ENCODE results near the gene XYLT2. TPM values are rescaled to one million over a fixed set of nuclear protein-coding genes. Genes with fewer than 3 reads are reported as not detected.

Gene XYLT2
- total RNA-seq, 6 experiments from 2014 or later: 7.0 to 13.8 (median 9.4) TPM

DNA sequence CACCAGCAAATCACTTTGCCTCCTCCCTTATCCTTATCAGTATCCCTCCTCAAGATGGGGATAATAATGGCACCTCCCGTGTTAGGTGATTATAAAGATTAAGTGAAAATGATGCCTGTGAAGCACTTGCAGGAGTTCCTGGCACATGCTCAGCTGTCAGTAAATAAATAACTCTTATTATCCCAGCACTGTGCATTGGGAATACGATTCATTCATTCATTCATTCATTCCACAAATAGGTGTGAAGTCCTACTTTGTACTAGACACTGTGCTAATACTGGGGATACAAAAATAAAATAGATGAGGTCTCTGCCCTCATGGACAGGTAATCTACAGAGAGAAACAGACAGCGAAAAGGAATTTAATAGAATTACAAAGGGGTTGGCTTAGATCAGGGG, 2.0 kb downstream of the XYLT2 start:
- H3K27ac ChIP-seq: no peak overlapping the region
- H3K36me3 ChIP-seq: no peaks in the 10 kb centered on the region
- no peak for DNase-seq
- no peak for TF ChIP-seq POLR2A (IDR thresholded peaks at IDR 0.05)
- TF ChIP-seq, protein P1, sequence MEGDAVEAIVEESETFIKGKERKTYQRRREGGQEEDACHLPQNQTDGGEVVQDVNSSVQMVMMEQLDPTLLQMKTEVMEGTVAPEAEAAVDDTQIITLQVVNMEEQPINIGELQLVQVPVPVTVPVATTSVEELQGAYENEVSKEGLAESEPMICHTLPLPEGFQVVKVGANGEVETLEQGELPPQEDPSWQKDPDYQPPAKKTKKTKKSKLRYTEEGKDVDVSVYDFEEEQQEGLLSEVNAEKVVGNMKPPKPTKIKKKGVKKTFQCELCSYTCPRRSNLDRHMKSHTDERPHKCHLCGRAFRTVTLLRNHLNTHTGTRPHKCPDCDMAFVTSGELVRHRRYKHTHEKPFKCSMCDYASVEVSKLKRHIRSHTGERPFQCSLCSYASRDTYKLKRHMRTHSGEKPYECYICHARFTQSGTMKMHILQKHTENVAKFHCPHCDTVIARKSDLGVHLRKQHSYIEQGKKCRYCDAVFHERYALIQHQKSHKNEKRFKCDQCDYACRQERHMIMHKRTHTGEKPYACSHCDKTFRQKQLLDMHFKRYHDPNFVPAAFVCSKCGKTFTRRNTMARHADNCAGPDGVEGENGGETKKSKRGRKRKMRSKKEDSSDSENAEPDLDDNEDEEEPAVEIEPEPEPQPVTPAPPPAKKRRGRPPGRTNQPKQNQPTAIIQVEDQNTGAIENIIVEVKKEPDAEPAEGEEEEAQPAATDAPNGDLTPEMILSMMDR (IDR thresholded peaks at IDR 0.05): no peak
- intact Hi-C loops (cut with DNase I): no loop called here
- H3K27me3 ChIP-seq: no peaks in the 10 kb centered on the region
- H3K4me3 ChIP-seq: no peak overlapping the region
- peaks cover 0 to 10% (median 3%) of the 10 kb centered on the region in 4 donors for H3K4me1 ChIP-seq
- WGBS (ENCODE audit: insufficient coverage, low coverage, low lambda C conversion rate, missing lambda C conversion rate): 71% methylated on average over 3 of the region's 3 CpGs
- no peaks in the 10 kb centered on the region for H3K9me3 ChIP-seq
- no peak for ATAC-seq

DNA sequence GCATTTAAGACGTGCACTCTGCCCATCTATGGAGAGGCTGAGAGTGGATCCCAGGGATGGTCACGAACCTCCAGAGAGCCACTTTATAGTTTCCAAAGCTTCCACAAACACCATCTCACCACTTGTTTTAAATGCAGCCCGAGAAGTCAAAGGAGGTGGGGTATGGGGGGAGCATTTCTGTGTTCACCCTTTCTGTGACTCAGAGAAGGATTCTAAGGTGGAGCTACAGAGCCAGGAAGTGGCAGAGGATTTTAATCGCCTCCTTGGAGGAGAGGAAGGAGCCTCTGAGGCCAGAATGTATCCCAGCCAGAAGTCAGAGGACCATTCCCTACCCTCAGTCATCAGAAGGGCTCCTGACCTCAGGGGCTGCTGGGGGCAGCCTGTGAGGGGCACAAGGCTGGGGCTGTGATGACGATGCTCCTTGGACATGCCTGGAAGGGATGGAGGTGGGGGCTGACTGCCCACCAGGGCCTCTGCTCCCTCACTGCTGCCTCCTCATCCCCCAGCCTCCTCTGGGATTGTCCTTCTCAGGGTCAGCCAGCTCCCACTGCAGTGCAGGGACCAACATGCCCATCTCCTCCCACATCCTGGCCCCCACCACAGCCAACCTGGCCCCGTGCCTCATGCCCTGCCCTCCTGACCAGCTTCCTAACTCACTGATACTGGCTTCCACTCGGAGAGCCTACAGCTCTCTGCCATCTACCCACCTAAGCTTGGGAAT, 2.8 kb downstream of the XYLT2 start:
- Histone ChIP-seq H3K36me3 (no peaks in the 10 kb centered on the region), H3K9me3 (no peaks in the 10 kb centered on the region), H3K27ac (no peak overlapping the region), H3K4me3 (no peak overlapping the region), H3K4me1 (peaks cover 0 to 10% (median 3%) of the 10 kb centered on the region in 4 donors), H3K27me3 (no peaks in the 10 kb centered on the region)
- DNase-seq: peak in 1 of 3 donors; percentile 44
- TF ChIP-seq POLR2A (IDR thresholded peaks at IDR 0.05): no peak
- TF ChIP-seq, protein P1 (IDR thresholded peaks at IDR 0.05): no peak
- intact Hi-C loops (cut with DNase I): no loop called here
- 74% methylated on average over 5 of the region's 7 CpGs for WGBS (ENCODE audit: insufficient coverage, low coverage, low lambda C conversion rate, missing lambda C conversion rate)
- ATAC-seq: no peak

DNA sequence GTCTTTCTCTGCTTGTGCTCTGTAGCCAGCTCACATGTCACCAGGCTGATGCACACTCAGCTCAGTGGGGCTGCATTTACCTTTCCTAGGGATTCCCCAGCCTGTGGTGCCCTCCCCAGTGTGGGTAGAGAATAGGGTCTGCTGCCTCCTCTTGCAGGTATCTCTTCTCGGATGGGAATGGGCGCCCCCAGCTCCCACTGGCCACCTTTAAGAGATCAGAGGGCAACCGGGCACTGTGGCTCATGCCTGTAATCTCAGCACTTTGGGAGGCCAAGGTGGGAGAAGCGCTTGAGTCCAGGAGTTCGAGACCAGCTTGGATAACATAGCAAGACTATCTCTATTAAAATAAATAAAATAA, 3.3 kb downstream of the XYLT2 start:
- WGBS (ENCODE audit: insufficient coverage, low coverage, low lambda C conversion rate, missing lambda C conversion rate): 90% methylated on average over 4 of the region's 5 CpGs
- no peak for TF ChIP-seq POLR2A (IDR thresholded peaks at IDR 0.05)
- TF ChIP-seq, protein P1 (IDR thresholded peaks at IDR 0.05): no peak
- ATAC-seq: no peak
- intact Hi-C loops (cut with DNase I): no loop called here
- H3K9me3 ChIP-seq: no peaks in the 10 kb centered on the region
- no peak overlapping the region for H3K27ac ChIP-seq
- peaks cover 0 to 10% (median 3%) of the 10 kb centered on the region in 4 donors for H3K4me1 ChIP-seq
- H3K27me3 ChIP-seq: no peaks in the 10 kb centered on the region
- DNase-seq: peak in 1 of 3 donors; percentile 33
- no peaks in the 10 kb centered on the region for H3K36me3 ChIP-seq
- H3K4me3 ChIP-seq: no peak overlapping the region

DNA sequence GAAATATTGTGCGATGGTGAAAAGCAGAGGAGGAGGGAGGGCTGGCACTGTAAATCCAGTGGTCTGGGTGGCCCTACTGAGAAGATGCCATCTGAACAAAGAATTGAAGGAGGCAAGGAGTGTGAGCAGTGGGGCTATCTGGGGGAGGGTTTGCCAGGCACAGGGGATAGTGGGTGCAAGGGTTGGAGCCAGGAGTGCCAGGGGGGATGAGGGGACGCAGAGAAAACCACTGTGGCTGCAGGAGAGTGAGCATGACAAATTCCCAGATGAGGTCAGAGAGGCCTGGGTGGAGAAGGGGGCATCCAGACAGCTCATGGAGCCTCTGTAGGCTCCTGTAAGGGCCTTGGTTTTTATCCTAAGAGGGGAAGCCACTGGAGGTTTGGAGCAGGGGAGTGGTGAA, 4.8 kb downstream of the XYLT2 start:
- H3K4me1 ChIP-seq: peaks cover 0 to 5% (median 0%) of the 10 kb centered on the region in 4 donors
- peak in 1 of 3 donors; percentile 32 for DNase-seq
- intact Hi-C loops (cut with DNase I): loop anchor here in 1 of 2 donors (10.0 kb wide), 1 partner anchor 134 kb away; no protein-coding TSS in a partner anchor
- no peaks in the 10 kb centered on the region for H3K9me3 ChIP-seq
- H3K27ac ChIP-seq: no peak overlapping the region
- TF ChIP-seq, protein P1 (IDR thresholded peaks at IDR 0.05): no peak
- no peak for TF ChIP-seq POLR2A (IDR thresholded peaks at IDR 0.05)
- peaks cover 0 to 3% (median under 1%) of the 10 kb centered on the region in 4 donors for H3K36me3 ChIP-seq
- ATAC-seq: no peak
- WGBS (ENCODE audit: insufficient coverage, low coverage, low lambda C conversion rate, missing lambda C conversion rate): 94% methylated on average over 2 of the region's 2 CpGs
- no peaks in the 10 kb centered on the region for H3K27me3 ChIP-seq
- no peak overlapping the region for H3K4me3 ChIP-seq

All from right lobe of liver (tissue), 6 donors.